ENCODE results near the gene TUT4.

DNA sequence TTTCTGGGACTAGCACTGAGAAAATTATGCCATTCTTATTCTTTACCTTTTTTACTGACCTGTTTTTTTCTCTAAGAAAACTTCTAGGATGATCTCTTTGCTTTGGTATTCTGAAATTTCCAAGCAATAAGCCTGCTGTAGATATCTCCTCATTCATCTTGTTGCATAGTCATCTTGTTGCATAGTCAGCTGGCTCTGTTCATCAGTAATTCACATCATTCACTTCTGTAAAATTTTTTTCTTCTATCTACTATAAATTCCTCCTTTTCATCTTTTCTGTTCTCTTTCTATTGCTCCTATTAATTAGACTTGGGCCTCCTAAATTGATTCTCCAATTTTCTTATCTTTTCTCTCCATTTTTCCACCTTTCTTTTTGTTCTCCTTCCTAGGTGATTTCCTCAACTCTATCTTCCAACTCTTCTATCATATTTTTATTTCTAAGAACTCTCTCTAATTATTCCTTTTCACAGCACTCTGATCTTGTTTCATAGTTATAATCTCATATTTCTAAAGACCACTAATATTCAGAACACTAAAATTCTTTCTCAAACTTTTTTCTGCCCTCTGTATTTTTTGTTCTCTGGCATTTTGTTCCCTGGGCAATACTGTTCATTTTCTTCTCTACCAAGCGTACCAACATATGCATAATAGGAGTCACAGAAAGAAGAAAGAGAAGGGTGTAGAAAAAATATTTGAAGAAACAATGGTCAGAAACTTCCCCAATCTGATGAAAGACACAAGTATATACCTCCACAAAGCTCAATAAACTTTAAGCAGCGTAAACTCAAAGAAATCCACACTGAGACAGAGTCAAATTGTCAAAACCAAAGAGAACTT lies 17.7 kb downstream of the TUT4 start:
- TF ChIP-seq, protein P1, sequence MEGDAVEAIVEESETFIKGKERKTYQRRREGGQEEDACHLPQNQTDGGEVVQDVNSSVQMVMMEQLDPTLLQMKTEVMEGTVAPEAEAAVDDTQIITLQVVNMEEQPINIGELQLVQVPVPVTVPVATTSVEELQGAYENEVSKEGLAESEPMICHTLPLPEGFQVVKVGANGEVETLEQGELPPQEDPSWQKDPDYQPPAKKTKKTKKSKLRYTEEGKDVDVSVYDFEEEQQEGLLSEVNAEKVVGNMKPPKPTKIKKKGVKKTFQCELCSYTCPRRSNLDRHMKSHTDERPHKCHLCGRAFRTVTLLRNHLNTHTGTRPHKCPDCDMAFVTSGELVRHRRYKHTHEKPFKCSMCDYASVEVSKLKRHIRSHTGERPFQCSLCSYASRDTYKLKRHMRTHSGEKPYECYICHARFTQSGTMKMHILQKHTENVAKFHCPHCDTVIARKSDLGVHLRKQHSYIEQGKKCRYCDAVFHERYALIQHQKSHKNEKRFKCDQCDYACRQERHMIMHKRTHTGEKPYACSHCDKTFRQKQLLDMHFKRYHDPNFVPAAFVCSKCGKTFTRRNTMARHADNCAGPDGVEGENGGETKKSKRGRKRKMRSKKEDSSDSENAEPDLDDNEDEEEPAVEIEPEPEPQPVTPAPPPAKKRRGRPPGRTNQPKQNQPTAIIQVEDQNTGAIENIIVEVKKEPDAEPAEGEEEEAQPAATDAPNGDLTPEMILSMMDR (IDR thresholded peaks at IDR 0.05; ENCODE audit: low read length), result no peak
- no peak for TF ChIP-seq EZH2 (IDR thresholded peaks at IDR 0.05; ENCODE audit: borderline replicate concordance, low read length)
